GM18951 (cell line): Measurements from ENCODE around the gene TBCC.
"Not testable (repeated sequence)": the region's sequence is repeated elsewhere in the genome, so short reads cannot be mapped to it uniquely, and the experiment has no call there.

Experiments
- POLR2A ChIP-seq: IDR thresholded peaks from 4 replicates; pipeline ENCODE4 v1.6.1; 2011; ENCODE audit warnings: mild to moderate bottlenecking; ENCODE audit not compliant: insufficient read length, insufficient read depth; ENCODE audit errors: extremely low read depth
- in situ Hi-C: fragments of 300-500 bp; cut with MboI; formaldehyde crosslinking; loops from one replicate; pipeline ENCODE4 v1.12.0; 2022; ENCODE audit warnings: low sequenced_read_pairs, mixed read lengths, inconsistent platforms; ENCODE audit not compliant: unreplicated experiment

The TBCC gene

DNA sequence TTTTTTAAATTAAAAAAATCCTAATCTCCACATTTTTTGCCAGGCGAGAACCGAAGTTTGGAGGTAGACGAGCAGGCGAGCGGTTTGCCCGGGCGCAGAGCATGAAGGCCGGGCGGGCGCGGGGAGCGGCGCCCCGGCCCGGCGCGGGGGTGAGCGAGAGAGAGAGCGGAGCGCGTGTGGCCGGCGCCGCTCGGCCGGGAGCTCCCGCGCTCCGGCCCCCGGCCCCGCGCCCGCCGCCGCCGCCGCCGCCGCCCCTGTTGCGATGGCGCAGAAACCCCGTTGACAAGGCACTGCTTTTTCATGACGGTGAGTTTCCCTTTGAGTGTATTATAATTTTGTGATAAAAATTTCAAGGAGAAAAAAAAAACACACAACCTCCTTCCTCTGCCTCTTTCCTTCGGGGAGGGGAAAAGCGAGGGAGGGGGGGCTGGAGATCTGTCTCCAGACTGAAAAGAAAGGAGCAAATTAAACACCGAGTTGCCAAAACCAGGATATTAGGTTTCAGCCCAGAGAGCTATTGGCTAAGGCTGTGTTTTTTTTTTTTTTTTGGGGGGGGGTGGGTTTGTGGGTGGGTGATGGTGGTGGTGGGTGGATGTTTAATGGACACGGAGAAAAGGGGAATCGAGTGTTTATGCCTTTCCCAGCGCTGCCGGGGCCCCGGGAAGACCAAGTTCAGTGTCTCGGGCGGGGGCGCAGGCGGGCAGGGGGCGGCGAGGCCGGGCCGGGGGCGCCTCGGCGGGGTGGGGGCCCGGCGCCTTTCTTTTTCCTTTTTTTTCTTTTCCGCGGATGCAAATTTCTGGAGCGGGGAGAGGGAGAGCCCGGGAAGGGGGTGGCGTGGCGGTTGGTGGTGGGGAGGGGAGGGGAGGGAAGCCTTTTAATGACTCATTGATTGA lies 36.1 kb upstream of the TBCC start, which contains the start of gene BICRAL:
BICRAL (plus strand) TSS at position 257 of the 893 bp plus-strand sequence. CDS start 39,971 bp downstream, outside the sequence.
- peak; percentile 43 for TF ChIP-seq POLR2A
- in situ Hi-C loops = no loop called here

GRCh38 chr6:42781546-42781795 lies 35.6 kb upstream of the TBCC start:
- TF ChIP-seq POLR2A = no peak
- in situ Hi-C loops = no loop called here

GRCh38 chr6:42779521-42779920 lies 33.6 kb upstream of the TBCC start:
- in situ Hi-C loops = no loop called here

DNA sequence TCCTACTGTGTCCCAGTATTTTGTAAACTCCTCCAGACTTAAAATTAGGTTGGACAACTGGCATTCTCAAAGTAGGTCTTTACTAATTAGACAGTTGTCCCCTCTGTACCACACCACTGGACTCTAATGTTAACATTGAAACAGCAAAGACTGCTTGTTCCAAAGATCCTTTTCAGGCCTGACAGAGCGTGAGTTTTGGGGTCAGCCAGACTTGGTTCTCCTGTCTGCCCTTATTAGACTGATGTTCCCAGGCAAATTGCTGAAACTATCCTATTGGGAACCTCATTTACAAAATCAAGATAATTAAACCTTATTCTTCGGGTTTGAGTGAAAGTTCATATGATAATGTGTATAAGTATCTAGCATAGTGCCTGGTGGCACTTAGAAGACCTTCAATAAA lies 32.2 kb upstream of the TBCC start:
- no peak for TF ChIP-seq POLR2A
- in situ Hi-C loops = no loop called here

More at GRCh38 chr6:42779521-42779920, 33.6 kb upstream of the TBCC start:
- TF ChIP-seq POLR2A = no peak

DNA sequence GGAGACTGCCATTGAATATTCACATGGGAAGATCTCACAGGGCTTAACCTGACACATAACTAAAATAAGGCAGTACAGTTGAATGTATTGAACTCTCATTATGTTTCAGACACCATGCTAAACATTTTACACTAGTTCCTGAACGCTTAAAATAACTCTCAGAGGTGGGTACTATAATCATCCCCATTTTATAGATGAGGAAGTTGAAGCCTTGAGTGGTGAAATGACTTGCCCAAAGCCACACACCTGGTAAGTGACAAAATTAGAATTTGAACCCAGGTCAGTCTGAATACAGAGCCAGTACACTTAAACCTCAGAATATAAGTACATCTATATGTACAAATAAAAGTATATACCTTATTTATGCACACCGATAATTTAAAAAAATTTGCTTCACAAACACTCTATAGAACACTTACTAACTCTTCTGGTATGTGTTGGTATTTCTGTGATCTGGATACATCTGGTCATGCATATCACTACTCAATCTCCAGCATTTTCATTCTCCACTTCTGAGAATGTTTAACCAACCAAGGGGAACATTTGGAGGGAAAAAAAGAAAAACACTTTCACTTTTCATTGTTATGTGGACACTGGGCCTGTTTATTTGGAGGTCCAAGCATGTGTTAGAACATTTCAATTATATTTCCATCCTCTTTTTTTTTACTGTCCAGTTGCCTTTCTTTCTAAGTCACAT lies 31.4 kb upstream of the TBCC start:
- in situ Hi-C loops = no loop called here
- TF ChIP-seq POLR2A = no peak

- TF ChIP-seq POLR2A = peak; percentile 56
- in situ Hi-C loops = not testable (repeated sequence)
Measured at GRCh38 chr6:42774821-42775487, 29.1 kb upstream of the TBCC start.

GRCh38 chr6:42774201-42774600 lies 28.3 kb upstream of the TBCC start:
- in situ Hi-C loops = no loop called here

GRCh38 chr6:42771741-42772100 lies 25.8 kb upstream of the TBCC start:
- in situ Hi-C loops = no loop called here
- no peak for TF ChIP-seq POLR2A

More at GRCh38 chr6:42774201-42774600, 28.3 kb upstream of the TBCC start:
- no peak for TF ChIP-seq POLR2A

DNA sequence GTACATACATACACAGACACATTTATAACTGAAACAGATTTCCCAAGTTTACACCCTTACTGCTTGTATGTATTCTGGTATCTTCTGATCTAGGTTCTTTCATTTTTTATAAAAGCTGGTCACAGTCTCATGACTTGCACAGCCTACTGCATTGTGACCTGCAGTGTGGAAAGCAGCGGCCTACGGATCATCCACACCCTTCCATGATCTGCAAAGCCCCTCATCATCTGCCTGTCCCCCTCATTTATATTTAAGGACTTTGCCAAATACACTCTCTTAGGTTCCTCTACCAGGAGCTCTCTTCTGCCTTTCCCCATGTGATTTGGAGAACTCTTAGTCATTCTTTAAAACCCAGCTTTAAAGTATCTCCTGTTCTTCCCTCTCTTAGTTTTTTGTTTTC lies 23.9 kb upstream of the TBCC start:
- in situ Hi-C loops = no loop called here

DNA sequence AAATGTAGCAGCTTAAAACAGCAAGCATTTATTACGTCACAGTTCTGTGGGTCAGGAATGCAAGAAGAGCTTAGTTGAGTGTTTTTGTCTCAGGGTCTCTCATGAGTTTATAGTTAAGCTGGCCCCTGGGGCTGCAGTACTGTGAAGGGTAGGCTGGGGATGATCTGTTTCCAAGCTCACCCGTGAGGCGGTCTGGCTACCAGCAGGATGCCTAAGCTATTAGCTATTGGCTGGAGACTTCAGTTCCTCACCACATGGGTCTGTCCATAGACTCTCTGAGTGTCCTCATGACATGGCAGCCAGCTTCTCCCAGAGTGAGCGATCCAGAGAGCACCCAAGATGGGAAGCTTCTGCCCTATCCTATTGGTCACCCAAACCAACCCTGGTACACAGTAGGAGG lies 23.1 kb upstream of the TBCC start:
- in situ Hi-C loops = no loop called here
- no peak for TF ChIP-seq POLR2A

More for the DNA sequence above, 23.9 kb upstream of the TBCC start:
- no peak for TF ChIP-seq POLR2A

GRCh38 chr6:42766163-42766670 lies 20.3 kb upstream of the TBCC start:
- in situ Hi-C loops = no loop called here
- no peak for TF ChIP-seq POLR2A

DNA sequence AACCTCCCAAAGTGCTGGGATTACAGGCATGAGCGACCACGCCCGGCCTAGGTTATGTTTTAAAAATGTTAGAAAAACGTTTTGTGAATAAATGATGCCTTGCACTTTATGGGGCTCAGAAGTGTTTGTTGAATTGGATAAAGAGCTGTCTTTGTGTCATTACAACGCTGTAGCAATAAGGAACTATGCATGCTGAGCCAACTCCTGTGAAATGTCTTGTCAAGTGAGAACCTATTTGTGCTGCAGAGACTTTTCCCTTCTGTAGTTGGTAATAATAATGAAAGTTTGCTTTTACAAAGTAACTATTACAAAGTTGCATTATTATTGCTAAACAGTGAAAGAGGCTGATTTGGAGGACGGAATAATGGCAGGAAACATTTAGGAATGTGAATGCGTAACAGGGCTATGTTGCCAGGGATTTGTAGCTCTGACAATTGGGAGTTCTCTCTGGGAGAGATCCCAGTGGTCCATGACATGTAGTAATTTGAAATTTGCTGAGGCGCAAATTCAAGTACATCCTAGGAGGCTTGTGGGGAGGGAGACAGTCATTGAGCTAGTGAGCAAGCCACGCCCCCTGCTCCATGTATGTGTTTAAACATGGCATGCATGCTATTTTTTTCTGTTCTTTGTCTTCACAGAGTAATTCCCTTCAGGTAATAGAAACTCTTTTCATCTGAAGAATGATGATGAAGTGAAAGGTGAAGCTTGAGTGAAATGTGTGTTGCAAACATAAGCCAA lies 19.2 kb upstream of the TBCC start:
- TF ChIP-seq POLR2A = no peak
- in situ Hi-C loops = no loop called here

DNA sequence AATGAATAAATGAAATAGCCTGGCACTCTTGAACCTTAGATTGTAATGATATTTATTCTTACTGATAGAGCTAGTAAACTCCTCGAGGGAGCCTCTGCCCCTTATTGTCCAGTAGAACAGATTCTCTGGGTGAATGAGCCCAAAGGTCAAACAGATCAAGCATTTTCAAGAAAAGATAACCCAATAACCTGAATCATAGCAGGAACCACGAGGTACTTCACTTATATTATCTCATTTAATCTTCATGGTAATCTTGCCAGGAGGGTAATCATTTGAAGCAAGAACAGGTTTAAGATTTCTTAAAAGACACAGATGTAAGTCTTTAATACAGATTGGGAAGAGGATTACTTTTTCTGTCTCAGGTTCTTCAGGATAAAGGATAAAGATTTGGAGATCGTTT lies 17.0 kb upstream of the TBCC start:
- no peak for TF ChIP-seq POLR2A

More for the DNA sequence above, 17.0 kb upstream of the TBCC start:
- in situ Hi-C loops = no loop called here
